Smooth muscle cell (in vitro differentiated cells): Measurements from ENCODE around the gene GPAM. TPM values are rescaled to one million over a fixed set of nuclear protein-coding genes. Genes with fewer than 3 reads are reported as not detected.

Experiments used
- DNase-seq: peaks from one replicate; lab custom pipeline; 2025; ENCODE audit not compliant: unreplicated experiment; lab: John Stamatoyannopoulos, UW
- H2AFZ ChIP-seq: fragments of 200-600 bp; sonication (generic); 2 replicates; pipeline ENCODE4 v1.6.0; 2016; ENCODE audit warnings: antibody characterized with exemption, low read depth, mild to moderate bottlenecking
- H3F3A ChIP-seq: fragments of 200-600 bp; sonication (generic); 2 replicates; pipeline ENCODE4 v1.6.0; 2017; ENCODE audit warnings: antibody characterized with exemption, low read depth
- H3K27ac ChIP-seq: fragments of 200-600 bp; sonication (generic); 2 replicates; pipeline ENCODE4 v1.5.1; 2016; ENCODE audit warnings: low read depth, mild to moderate bottlenecking
- H3K27me3 ChIP-seq: fragments of 200-600 bp; sonication (generic); 2 replicates; pipeline ENCODE4 v1.6.1; 2016; ENCODE audit warnings: low read depth, mild to moderate bottlenecking
- H3K36me3 ChIP-seq: fragments of 200-600 bp; sonication (generic); 2 replicates; pipeline ENCODE4 v1.5.1; 2016; ENCODE audit warnings: low read depth
- H3K4me1 ChIP-seq: fragments of 200-600 bp; sonication (generic); 2 replicates; pipeline ENCODE4 v1.5.1; 2016; ENCODE audit warnings: low read depth
- H3K4me2 ChIP-seq: fragments of 200-600 bp; sonication (generic); 2 replicates; pipeline ENCODE4 v1.6.0; 2016; ENCODE audit warnings: mild to moderate bottlenecking
- H3K4me3 ChIP-seq: fragments of 200-600 bp; sonication (generic); 2 replicates; pipeline ENCODE4 v1.5.1; 2016; ENCODE audit warnings: mild to moderate bottlenecking
- H3K79me2 ChIP-seq: fragments of 200-600 bp; sonication (generic); 2 replicates; pipeline ENCODE4 v1.6.0; 2016; ENCODE audit warnings: low read depth, mild to moderate bottlenecking
- H3K9ac ChIP-seq: fragments of 200-600 bp; sonication (generic); 2 replicates; pipeline ENCODE4 v1.6.0; 2016; ENCODE audit warnings: low read depth
- H3K9me3 ChIP-seq: fragments of 200-600 bp; sonication (generic); replicated peaks from 2 replicates; pipeline ENCODE4 v1.5.1; 2016; ENCODE audit warnings: low read depth
- H4K20me1 ChIP-seq: fragments of 200-600 bp; sonication (generic); 2 replicates; pipeline ENCODE4 v1.6.0; 2016; ENCODE audit warnings: low read depth
- WGBS: methylation state at CpG from one replicate; pipeline ENCODE4 v1.1.7; 2016; ENCODE audit warnings: low lambda C conversion rate; 5-methylcytosine and 5-hydroxymethylcytosine counted together
- polyA plus RNA-seq: library from polyadenylated mRNA; unstranded; fragments of >200 nt; fragmentation: Nextera tagmentation; extraction: Ambion mirVana; gene quantifications from 2 replicates; pipeline ENCODE4 v1.2.1, GENCODE V29; 2016
- total RNA-seq: library from RNA; depleted of rRNA; stranded (reverse); fragments of >200 nt; gene quantifications from 2 replicates; pipeline ENCODE4 v1.2.3, GENCODE V29; 2014
- TF ChIP-seq, protein P1 (sequence below): fragments of 200-600 bp; sonication (generic); IDR thresholded peaks from 2 replicates; pipeline ENCODE4 v1.5.1; 2017; ENCODE audit warnings: borderline replicate concordance, mild to moderate bottlenecking, antibody characterized with exemption; ENCODE audit not compliant: insufficient read depth, poor library complexity, severe bottlenecking

Gene GPAM
- total and polyA plus RNA-seq, 2 experiments from 2014 or later = 5.1 to 11.7 TPM

DNA sequence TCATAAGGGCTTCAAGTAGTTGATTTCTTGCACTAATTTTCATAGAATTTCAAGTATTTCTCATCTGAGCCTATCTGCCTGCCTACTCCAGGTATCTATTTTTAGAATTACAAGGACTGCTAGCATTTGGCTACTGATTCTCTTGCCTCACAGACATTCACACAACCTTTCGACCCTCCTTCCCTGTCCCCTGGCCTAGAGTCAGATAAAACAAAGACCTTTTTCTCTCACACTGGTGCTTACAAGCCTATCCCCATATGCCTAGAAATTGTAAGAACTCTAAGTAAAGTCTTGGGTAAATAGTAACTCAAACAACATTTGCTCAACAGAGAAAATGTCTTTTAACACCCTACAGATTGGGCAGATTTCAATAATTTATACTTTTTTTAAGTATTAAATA, 6.3 kb downstream of the GPAM start:
- no peak overlapping the region for H3K4me2 ChIP-seq
- no peaks in the 10 kb centered on the region for H3F3A ChIP-seq
- 96% methylated on average over 1 of the region's 1 CpG for WGBS
- no peaks in the 10 kb centered on the region for H3K4me1 ChIP-seq
- H2AFZ ChIP-seq = no peak overlapping the region
- no peaks in the 10 kb centered on the region for H3K27me3 ChIP-seq
- H3K79me2 ChIP-seq = no peaks in the 10 kb centered on the region
- no peak for DNase-seq
- TF ChIP-seq, protein P1, sequence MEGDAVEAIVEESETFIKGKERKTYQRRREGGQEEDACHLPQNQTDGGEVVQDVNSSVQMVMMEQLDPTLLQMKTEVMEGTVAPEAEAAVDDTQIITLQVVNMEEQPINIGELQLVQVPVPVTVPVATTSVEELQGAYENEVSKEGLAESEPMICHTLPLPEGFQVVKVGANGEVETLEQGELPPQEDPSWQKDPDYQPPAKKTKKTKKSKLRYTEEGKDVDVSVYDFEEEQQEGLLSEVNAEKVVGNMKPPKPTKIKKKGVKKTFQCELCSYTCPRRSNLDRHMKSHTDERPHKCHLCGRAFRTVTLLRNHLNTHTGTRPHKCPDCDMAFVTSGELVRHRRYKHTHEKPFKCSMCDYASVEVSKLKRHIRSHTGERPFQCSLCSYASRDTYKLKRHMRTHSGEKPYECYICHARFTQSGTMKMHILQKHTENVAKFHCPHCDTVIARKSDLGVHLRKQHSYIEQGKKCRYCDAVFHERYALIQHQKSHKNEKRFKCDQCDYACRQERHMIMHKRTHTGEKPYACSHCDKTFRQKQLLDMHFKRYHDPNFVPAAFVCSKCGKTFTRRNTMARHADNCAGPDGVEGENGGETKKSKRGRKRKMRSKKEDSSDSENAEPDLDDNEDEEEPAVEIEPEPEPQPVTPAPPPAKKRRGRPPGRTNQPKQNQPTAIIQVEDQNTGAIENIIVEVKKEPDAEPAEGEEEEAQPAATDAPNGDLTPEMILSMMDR = no peak
- no peak overlapping the region for H3K27ac ChIP-seq
- no peak overlapping the region for H3K4me3 ChIP-seq
- H3K36me3 ChIP-seq = peaks cover 24% of the 10 kb centered on the region
- no peaks in the 10 kb centered on the region for H3K9me3 ChIP-seq
- H4K20me1 ChIP-seq = no peaks in the 10 kb centered on the region
- H3K9ac ChIP-seq = no peak overlapping the region

DNA sequence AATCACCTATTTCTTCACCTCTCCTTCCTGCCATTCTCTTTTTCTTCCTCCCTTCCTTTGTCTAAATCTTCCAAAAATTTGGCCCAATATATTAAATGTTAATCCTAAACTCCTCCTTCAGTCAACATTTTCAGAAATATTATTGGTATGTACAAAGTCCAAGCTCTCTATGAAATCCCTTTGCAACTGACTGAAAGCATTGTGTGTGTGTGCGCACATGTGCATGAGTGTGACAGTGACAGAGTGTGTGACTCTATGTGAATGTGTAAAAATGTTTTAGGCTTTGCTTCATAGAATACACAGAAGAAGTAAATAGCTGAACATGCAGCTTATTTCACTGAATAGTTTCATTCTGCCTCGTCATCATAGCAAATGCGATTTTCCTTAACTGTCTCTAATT, 7.0 kb downstream of the GPAM start:
- H3K36me3 ChIP-seq = peaks cover 30% of the 10 kb centered on the region
- H3K4me2 ChIP-seq = no peak overlapping the region
- H3K79me2 ChIP-seq = no peaks in the 10 kb centered on the region
- no peak for DNase-seq
- no peak overlapping the region for H3K9ac ChIP-seq
- H3K9me3 ChIP-seq = no peaks in the 10 kb centered on the region
- H3F3A ChIP-seq = no peaks in the 10 kb centered on the region
- 98% methylated on average over 3 of the region's 3 CpGs for WGBS
- no peaks in the 10 kb centered on the region for H3K27me3 ChIP-seq
- no peak overlapping the region for H3K4me3 ChIP-seq
- H4K20me1 ChIP-seq = no peaks in the 10 kb centered on the region
- no peaks in the 10 kb centered on the region for H3K4me1 ChIP-seq
- H3K27ac ChIP-seq = no peak overlapping the region
- TF ChIP-seq, protein P1 = no peak
- no peak overlapping the region for H2AFZ ChIP-seq

DNA sequence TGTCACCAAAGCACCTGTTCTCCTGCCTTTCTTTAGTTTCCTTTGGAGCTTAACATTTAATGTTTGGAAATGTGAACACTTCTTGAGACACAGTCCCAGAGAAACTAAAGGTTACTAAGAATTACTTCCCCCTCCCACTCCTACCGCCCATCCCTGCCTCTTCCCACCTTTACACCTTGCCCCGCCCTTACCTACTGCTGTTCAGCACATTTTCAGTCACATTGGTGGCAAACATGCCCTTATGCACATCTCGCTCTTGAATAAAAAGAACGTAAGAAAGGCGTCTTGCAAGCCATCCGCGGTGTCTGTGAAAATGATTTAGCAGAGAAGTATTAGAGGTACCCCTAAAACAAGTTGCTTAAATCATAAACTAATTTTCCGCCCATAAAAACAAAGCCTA, 8.2 kb downstream of the GPAM start:
- Histone ChIP-seq H3K27me3 (no peaks in the 10 kb centered on the region), H3K27ac (no peak overlapping the region), H3K9me3 (no peaks in the 10 kb centered on the region), H3K79me2 (no peaks in the 10 kb centered on the region), H3K4me2 (no peak overlapping the region), H2AFZ (no peak overlapping the region), H4K20me1 (no peaks in the 10 kb centered on the region), H3K4me1 (no peaks in the 10 kb centered on the region), H3K9ac (no peak overlapping the region), H3K4me3 (no peak overlapping the region), H3K36me3 (peaks cover 32% of the 10 kb centered on the region), H3F3A (no peaks in the 10 kb centered on the region)
- WGBS = 96% methylated on average over 8 of the region's 8 CpGs
- TF ChIP-seq, protein P1 = no peak
- no peak for DNase-seq

DNA sequence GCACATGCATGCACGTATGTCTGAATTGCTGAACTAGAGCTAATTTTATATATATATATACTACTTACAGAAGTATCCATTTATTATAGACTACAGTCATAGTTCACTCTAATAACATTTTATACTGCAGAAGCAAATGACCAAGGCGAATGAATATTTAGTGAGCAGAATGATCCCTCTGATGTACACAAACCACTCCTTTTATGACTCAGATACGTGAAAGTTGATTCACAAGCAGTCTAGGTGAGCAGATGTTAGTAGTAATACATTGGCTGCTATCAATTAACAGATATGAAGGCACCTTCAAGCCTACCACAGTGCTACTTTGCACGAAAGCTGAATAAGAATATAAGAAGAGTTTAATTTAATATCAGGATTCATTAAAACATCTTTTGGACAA, 10.4 kb downstream of the GPAM start:
- Histone ChIP-seq H2AFZ (no peak overlapping the region), H3K36me3 (peaks cover 41% of the 10 kb centered on the region), H3K4me3 (no peak overlapping the region), H3K79me2 (no peaks in the 10 kb centered on the region), H3K4me2 (no peak overlapping the region), H3K9ac (no peak overlapping the region), H3F3A (no peaks in the 10 kb centered on the region), H4K20me1 (no peaks in the 10 kb centered on the region), H3K27ac (no peak overlapping the region), H3K27me3 (no peaks in the 10 kb centered on the region), H3K9me3 (no peaks in the 10 kb centered on the region), H3K4me1 (no peaks in the 10 kb centered on the region)
- TF ChIP-seq, protein P1 = no peak
- WGBS = 95% methylated on average over 4 of the region's 4 CpGs
- no peak for DNase-seq
